Dorsolateral prefrontal cortex (tissue), 118 donors: ENCODE measurements around the gene NKAIN2. TPM values are rescaled to one million over a fixed set of nuclear protein-coding genes. Genes with fewer than 3 reads are reported as not detected.

Experiments used
- total RNA-seq, 120 experiments: library from RNA; stranded (reverse); gene quantifications; one replicate each; pipeline versions ENCODE4 v1.2.3 to v1.2.4, GENCODE V29; 2022

Gene NKAIN2
- total RNA-seq, 120 experiments from 2014 or later, result 19.9 to 121 (median 54.2) TPM

Other genes starting within 250 kb of the NKAIN2 start
- 1 to 10 TPM in 56 of 120 experiments, under 1 TPM in 61, not detected in 3; 0.16 to 2.6 (median 0.97) TPM for gene TRDN, start 166.9 kb upstream of the NKAIN2 start, total RNA-seq